Stimulated activated CD4-positive, alpha-beta T cell treated with anti-CD3 and anti-CD28 coated beads, Interleukin-4, amount 100 ng/mL, for 48 hours (primary cell): ENCODE results near the gene PKN3.
A peak's percentile ranks its signal among the peaks of the same experiment; 100 is the strongest.

Experiments used
- DNase-seq, 2 donors: peaks; one replicate each; pipeline ENCODE4 v3.0.0-alpha.2; 2020; ENCODE audit warnings: low read depth in 2 of 2

The PKN3 gene

DNA sequence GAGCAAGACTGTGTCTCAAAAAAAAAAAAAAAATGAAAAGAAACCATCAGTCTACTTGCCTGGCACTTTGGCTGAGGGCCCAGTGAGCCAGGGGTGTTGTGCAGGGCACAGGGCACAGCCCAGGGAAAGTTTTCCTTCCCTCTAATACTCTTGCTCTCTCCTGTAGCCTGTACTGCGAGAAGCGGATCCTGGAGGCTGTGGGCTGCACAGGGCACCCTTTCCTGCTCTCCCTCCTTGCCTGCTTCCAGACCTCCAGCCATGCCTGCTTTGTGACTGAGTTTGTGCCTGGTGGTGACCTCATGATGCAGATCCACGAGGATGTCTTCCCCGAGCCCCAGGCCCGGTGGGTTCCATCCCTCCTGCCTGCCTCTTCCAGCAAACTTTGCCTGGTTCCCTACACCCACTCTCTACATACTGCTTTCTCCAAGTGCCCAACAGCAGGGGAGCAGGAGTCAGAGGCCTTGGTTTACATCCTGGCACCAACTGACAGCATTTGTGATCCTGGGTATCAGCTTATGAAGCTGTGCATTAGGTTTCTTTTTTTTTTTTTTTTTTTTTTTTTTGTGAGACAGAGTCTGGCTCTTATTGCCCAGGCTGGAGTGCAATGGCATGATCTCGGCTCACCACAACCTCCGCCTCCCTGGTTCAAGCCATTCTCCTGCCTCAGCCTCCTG, 14.4 kb downstream of the PKN3 start:
- DNase-seq = no peak

DNA sequence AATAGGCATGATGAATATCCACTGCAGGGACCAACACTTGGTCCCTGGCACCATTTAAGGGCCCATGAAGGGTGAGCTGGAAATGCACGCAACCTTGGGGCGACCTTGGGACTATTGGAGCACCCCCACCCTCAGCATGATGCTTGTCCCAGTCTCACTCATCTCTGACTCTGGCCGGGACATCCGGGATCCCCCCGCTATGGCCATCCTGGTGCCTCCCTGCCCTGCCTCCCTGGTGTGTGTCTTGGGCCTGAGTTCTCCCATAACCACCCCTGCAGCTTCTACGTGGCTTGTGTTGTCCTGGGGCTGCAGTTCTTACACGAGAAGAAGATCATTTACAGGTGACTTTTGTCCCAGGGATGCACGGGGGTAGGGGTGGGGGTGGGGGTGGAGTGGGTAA, 15.7 kb downstream of the PKN3 start:
- DNase-seq = no peak

DNA sequence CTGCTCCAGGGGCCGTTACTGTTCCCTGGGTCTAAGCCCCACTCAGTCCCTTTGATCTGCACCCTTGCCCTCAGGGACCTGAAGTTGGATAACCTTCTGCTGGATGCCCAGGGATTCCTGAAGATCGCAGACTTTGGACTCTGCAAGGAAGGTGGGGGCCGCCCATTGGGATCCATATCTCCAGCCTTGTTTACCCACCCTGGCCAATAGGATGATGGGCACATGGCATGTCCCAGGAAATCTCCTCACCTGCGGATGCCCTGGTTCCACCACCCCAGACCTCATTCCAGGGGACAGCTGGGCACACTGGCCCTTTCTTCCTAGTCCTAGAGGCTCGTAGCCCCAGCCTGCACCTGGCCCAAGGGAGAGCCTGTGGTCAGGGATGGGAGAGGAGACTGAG, 16.2 kb downstream of the PKN3 start:
- no peak for DNase-seq

DNA sequence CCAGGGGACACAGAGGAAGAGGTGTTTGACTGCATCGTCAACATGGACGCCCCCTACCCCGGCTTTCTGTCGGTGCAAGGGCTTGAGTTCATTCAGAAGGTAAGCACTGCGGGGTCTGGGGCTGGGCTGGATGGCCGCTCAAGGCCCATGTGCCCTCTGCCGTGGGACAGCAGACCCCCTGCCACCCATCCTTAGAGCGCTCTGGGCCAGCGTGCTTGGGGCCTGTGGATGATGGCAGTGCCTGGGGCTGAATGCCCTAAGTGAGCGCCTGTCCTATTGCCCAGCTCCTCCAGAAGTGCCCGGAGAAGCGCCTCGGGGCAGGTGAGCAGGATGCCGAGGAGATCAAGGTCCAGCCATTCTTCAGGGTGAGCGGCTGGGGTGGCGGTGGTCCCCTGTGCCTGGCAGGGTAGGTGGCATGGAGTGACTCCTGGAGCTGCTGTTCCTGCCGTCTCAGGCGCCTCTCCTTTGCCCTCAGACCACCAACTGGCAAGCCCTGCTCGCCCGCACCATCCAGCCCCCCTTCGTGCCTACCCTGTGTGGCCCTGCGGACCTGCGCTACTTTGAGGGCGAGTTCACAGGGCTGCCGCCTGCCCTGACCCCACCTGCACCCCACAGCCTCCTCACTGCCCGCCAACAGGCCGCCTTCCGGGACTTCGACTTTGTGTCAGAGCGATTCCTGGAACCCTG, 17.8 kb downstream of the PKN3 start:
- DNase-seq = no peak

DNA sequence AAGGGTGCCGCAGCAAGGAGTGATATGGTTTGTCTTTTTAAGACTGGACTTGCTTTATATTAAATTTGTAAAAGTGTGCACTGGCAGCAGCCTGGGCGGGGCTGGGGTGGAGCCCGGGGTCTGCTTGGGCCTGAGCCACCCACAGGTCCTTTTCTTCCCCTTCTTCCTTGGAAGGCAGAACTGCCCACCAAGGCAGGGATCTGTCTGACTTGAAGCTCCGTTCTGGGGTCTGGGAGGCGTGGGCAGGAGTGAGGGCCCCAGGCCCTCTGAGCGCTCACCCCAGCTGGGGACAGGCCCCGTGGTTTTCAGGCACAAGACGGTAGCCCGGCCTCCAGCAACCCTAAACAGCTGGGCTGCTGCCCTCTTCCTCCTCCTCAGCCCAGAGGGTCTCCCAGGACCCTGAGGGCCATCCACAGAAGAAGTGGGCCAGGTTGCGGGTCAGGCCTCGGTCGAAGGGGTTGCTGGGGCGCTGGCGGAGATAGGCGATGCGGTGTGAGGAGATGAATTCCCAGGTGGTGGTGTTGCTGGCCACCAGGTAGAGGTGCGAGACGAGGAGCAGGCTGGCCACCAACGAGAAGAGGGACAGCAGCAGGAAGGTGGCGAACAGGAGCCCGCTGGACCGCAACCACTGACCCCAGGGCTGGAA, 18.7 kb downstream of the PKN3 start:
- no peak for DNase-seq

DNA sequence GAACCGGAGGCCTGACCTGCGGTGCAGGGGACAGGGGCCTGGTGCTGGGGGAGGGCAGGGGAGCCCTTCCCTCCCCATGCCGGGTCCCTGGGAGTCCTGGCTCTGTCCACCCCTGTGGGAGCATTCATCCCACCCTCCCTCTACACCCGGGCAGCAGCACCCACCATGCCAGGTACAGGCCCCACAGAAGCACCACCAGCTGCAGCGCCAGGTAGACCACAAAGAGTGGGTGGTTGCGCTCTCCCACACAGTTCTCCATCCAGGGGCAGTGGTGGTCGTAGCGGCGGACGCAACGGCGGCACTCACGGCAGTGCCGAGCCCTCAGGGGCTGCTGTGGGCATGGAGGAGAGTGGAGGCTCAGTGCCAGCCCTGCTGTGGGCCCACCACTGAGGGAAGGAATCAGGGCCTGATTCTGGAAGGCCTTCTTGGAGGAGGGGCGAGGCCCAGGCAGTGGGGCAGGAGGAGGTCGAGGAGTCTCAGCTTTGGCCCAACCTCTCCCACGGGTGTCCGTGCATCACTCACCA, 19.2 kb downstream of the PKN3 start:
- DNase-seq = no peak

DNA sequence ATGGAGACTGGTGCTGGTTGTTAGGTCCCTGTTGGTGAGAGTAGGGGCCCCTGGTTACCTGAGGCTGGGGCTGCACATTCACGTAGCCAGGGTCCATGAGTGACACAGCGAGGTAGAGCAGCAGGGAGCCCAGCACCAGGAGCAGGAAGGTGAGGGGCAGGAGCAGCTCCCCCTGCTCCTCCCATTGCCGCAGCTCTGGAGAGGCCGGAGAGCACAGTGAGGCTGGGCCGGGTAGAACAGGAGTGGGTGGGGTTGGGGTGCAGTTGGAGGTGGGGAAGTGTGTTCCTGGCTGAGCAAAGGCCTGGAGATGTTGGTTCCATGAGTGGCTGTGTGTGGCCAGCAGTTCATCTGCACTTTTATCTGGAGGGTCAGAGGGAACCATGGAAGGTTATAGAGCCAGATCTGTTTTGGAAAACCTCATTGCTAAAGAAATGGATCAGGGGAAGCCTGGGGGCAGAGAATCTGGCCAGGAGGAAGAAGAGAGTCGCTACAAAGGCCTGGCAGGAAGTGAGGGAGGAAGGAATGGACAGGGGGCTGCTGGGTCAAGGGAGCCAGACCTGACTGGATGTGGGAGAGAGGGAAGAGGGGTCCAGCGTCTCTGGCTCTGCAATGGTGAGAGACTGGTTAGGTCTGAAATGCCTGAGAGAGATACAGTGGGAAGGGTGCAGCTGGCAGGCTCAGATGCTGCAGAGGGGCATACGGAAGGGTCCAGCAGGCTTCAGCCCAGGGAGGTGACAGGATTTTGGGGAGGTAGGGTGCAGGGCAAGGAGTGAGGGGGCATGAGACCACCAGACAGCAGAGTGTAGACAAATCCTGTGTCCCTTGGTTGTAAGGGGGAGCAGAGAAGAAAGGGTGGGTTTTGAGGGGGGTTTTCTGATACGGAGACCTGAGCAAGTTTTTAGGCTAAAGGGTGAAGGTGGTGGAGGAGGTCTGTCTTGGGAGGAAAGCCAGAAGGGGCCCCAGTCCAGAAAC, 20.4 kb downstream of the PKN3 start:
- DNase-seq = no peak

DNA sequence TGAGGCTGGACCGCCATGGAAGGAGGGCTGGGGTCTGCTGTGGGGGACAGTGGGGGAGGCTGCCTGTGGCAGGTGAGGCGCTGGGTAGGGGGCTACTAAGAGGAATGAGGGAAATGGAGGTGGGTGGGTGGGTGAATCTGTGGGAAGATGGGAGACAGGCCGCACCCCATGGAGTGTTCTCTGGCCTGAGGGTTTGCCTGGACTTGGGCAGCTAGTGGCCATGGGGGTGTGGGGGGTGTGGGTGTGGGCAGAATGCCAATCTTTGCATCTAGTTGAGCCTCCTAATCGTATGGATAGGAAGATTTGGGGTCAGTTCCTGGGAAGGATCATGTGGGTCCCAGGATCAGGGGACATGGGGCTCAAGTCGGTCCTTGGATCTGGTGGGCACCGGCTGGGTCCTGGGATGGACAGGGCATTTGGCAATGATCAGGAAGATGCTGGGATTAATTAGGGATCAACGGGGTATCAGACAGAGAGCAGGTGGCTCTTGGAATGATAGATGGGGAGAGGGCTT, 21.1 kb downstream of the PKN3 start:
- DNase-seq = no peak

DNA sequence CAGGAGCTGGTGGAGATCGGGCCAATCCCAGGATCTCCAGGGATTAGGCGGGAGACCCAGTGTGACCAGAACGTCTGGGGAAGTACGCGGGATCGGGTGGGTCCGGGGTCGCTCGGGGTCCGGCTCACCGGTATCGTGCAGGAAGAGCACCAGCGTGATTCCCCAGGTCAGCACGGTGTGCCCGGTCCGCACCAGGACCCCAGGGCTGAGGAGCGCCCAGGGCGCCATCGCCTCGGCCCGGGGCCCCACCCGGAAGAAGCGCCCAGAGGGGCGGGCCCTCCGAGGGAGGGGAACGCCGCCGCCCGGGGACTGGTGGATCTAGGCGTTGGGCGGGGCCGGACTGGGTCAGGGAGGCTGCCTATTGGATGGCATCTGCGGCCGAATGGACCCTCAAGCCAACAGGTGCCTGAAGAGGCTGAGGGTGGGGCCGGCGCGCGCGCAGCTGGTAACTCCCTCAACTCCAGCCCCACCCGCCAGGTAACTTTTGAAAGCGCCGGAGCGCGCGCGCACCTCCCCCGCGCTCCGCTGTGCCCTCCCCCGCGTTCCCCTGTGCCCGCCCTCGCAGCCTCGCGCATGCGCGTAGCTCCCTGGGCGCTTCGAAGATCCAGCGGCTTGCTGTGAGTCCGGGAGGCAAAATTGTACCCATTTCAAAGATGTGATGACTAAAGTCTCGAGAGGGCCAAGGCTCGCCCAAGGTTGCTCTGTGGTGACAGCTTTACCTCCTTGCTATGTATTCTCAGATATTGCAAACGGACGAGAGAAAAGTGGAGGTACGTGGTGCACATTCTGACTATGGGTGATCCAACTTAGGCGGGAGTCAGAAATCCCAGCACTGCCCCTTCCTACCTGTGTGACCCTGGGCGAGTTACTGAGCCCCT, 21.8 kb downstream of the PKN3 start, which contains the start of gene ZDHHC12:
Gene ZDHHC12 (minus strand): TSS at position 262 of the 878 bp plus-strand sequence. CDS start 34 bp downstream, at position 228.
- peak; percentile 98 to 100 for DNase-seq

DNA sequence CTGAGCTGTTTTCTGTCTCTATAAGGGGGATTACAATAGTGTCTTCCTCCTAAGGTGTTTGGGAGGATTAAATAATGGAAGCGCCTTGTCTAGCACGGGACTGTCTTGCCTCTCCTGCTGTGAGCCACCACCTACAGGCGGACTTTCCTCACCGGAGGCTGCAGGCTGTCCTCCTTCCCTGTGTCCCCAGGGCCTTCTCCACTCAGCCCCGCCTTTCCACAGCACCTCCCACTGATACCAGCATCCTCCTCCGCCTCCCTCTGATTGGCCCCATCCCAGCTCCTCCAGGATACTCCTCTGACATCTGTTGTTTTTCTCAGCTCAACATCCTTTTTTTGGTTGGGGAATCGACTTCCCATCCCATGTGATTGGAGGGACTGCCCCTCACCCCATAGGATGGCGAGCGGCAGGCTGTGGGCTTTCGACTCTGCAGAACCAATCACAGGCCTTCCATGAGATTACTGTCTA, 22.5 kb downstream of the PKN3 start:
- DNase-seq = peak in 1 of 2 donors; percentile 45

DNA sequence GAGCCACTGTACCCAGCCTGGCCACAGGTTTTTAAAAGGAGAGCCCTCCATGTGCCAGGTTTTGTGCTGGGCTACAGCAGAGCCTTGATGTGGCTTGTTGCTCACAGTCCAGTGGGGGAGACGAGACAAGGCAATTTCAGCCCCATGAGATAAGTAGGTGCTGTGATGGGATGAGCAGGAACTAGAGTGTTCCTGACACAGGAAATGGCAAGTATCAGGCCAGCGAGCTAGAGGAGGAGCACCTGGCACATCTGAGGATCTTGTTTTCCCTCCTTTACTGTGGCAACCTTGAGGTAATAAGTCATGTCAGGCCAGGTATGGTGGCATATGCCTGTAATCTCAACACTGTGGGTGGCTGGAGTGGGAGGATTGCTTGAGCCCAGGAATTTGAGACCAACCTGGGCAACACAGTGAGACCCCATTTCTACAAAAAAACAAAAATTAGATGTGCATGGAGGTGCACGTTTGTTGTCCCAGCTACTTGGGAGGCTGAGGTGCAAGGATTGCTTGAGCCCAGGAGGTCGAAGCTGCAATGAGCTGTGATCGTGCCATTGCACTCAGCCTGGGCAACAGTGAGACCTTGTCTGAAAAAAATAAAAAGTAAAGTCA, 25.4 kb downstream of the PKN3 start:
- no peak for DNase-seq

DNA sequence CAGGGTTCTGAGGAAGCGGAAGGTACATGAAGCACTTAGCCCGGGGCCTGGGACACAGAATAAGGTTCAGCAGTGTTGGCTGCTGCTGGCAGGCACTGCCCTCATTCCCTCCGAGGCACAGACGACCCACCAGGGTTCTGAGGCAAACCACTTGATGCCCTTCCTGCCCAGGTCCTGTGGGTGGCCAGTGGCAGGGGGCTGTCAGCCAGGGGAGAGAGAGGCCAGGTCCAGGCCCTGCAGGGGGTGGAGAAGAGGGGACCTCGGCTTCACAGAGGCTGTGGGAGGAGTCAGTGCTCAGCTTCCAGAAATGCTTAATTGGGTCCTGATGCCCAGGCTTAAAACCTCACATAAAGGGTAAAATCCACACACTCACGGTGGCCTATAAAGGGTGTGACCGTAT, 26.0 kb downstream of the PKN3 start:
- DNase-seq = no peak

DNA sequence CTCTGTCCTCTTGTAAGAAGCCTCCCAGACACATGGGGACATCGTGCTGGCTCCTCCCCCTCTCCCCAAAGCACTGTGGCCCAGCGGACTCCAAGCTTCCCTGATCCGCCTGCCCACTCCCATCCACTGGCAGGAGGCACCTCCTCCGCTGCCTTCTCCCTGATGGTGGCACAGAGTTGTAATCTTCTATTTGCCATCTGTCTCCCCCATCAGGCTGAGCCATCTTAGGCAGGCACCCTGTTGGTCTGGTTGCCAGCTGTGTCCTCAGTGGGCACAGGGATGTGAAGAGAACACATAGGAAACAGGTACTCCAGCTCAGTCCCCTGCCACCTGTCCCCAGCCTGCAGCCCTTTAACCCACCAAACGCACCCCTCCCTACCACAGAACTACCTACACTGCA, 27.0 kb downstream of the PKN3 start:
- no peak for DNase-seq

DNA sequence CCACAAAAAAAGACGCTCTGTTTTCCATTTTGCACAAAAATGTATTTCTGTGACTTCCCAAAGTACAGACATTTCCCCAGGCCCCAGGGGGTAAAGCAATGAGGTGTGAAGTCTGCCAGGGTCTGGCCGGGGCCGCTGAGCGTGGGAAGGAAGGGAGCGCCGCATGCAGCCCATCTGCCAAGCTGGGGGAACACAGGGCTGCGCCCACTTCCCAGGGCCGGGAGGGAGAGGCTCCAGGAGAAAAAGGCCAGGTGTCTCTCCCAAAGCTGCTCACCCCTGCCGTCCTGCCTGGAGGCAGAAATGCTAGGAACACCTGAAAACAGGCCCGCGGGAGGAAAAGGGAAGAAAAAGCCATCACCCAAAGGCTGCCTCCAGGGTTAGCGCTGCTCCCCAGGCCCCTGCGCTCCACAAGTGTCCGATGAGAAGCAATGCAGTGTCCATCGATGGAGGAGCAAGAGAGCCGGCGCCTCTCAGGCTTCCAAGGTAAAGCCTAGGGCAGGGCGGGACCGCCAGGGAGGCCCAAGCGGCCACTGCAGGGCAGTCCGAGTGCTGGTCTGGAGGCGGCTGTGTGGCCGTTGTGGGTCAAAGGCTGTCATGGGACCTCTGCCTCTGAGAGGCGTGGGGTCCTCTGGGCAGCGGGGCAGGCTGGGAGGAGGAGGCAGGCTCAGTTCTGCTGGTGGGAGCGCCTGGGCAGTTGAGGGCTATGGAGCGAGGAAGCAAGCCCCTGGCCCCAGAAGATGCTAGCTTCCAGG, 27.6 kb downstream of the PKN3 start:
- DNase-seq = no peak

DNA sequence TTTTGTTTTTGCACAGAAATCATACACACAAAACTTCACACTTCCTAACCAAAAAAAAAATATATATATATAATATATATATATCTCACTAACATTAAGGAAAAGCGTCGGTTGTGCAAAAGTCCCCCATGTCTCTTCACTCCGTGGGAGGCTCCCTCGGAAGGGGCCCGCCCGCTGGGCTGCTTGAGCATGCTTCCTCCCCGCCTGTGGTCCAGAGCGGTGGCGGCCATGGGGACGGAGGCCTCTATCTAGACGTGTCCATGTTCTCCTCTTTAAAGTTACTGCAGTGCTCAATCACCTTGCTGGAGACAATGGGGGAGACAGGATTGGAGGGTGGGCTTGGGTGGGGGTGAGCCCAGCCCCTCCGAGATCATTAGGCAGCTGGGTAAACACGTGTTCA, 28.8 kb downstream of the PKN3 start:
- no peak for DNase-seq

DNA sequence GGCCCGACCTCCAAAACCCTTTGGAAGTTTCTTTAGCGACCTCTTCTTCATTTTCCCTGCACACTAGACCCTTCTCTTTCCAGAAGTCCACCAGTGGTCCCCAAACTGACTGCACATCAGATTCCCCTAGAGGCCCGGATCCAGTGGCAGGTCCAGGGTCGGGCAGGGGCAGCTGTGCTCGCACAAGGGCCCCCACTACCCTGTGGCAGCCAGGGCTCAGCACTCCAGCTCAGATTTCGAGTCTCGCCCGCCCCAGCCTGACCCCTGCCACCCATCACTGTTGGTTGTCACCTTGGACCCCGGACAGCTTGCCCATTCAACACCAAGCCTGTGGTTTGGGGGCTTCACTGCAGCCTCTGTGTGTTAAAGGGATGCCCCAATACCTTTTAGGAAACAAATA, 29.4 kb downstream of the PKN3 start:
- DNase-seq = no peak

DNA sequence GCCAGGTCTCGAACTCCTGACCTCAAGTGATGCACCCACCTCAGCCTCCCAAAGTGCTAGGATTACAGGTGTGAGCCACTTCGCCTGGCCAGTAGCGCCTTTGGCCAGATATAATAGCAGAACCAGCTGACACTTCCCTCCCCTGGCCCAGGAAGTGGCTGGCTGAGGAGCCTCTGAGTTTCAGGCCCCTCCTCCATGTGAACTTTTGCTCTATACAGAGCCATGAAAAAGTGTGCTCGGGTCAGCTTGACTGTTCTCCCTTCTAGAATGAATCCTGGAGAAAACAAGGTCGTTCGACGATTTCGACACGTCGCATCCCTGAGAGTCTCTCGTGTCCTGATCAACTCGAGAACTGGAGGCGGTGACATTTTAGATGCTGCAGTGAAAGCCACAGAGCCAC, 30.3 kb downstream of the PKN3 start:
- DNase-seq = no peak

DNA sequence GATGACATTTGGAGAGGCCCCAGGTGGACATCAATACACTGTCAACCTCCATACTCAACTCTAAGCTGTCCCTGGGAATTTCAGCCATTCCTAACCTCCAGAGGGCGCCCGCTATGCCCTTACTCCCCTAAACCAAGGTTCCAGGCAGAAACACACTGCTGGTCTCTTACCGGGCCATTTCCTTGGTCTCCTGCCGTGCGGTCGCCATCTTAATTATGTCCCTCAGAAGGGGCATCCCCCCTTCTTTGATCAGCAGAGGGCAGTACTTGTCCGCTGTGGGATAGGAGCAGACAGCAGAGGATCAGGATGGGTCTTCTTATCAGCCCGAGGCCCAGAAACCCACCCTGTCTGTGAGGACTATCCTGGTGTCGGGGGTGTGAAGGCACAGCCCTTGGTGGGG, 31.0 kb downstream of the PKN3 start:
- peak in 1 of 2 donors; percentile 4 for DNase-seq

DNA sequence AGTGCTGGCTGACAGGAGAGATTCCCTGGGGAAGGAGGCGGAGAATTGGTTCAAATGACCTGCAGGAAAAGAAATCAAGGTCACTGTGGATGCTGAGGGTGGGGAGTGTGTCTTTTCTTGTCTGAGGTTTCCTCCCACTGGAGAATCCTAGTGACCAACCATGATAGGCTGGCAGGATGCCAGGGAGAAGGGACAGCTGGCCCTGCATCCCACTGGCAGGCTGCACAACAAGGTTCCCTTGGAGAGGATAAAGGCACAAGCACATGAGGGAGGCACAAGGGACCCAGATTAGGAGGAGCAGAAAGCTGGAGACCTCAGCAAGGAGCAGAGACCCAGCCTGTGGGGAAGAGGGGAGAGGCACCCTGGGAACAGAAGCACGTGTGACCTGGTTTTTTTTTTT, 33.1 kb downstream of the PKN3 start:
- no peak for DNase-seq
